Hepatocyte (in vitro differentiated cells): ENCODE results near the gene CYB5R3.

Source experiments
- CTCF ChIP-seq: fragments of 200-600 bp; sonication (generic); IDR thresholded peaks from 2 replicates; pipeline ENCODE4 v1.5.1; 2016; ENCODE audit warnings: antibody characterized with exemption, mild to moderate bottlenecking; ENCODE audit not compliant: poor library complexity
- EZH2 ChIP-seq: fragments of 200-600 bp; sonication (generic); IDR thresholded peaks from 2 replicates; pipeline ENCODE4 v1.6.1; 2016; ENCODE audit warnings: antibody characterized with exemption, mild to moderate bottlenecking, borderline replicate concordance

GRCh38 chr22:42626951-42627625, 22.1 kb downstream of the CYB5R3 start:
- TF ChIP-seq EZH2 (no peak), CTCF (no peak)
